OCI-LY1 (cell line): ENCODE measurements around the gene TIGIT.

ENCODE experiments used
- H2AFZ ChIP-seq: fragments of 200-600 bp; sonication (generic), shearing (Covaris generic); 2 replicates; pipeline ENCODE4 v1.6.0; 2014; ENCODE audit warnings: antibody characterized with exemption, mild to moderate bottlenecking, low read length
- H3F3A ChIP-seq: fragments of 200-600 bp; sonication (generic), shearing (Covaris generic); 2 replicates; pipeline ENCODE4 v1.6.0; 2014; ENCODE audit warnings: mild to moderate bottlenecking, antibody characterized with exemption, low read length, moderate library complexity; ENCODE audit not compliant: insufficient read depth
- H3K27ac ChIP-seq: fragments of 200-600 bp; sonication (generic); 2 replicates; pipeline ENCODE4 v1.5.1; 2014; ENCODE audit warnings: low read length, mixed run types, mild to moderate bottlenecking, low read depth; ENCODE audit not compliant: poor library complexity, severe bottlenecking
- H3K27me3 ChIP-seq: fragments of 200-600 bp; sonication (generic); 2 replicates; pipeline ENCODE4 v1.6.0; 2014; ENCODE audit warnings: antibody characterized with exemption, mild to moderate bottlenecking, low read length, moderate library complexity; ENCODE audit not compliant: insufficient read depth
- H3K36me3 ChIP-seq: fragments of 200-600 bp; sonication (generic); 2 replicates; pipeline ENCODE4 v1.6.1; 2014; ENCODE audit warnings: mild to moderate bottlenecking, antibody characterized with exemption, low read length, moderate library complexity, mixed read lengths; ENCODE audit not compliant: insufficient read depth
- H3K4me1 ChIP-seq: fragments of 200-600 bp; sonication (generic); 2 replicates; pipeline ENCODE4 v1.5.1; 2014; ENCODE audit warnings: mild to moderate bottlenecking, low read length, moderate library complexity; ENCODE audit not compliant: insufficient read depth, severe bottlenecking
- H3K4me2 ChIP-seq: fragments of 200-600 bp; sonication (generic), shearing (Covaris generic); 2 replicates; pipeline ENCODE4 v1.6.1; 2014; ENCODE audit warnings: low read length
- H3K4me3 ChIP-seq: fragments of 200-600 bp; sonication (generic); 2 replicates; pipeline ENCODE4 v1.5.1; 2014; ENCODE audit warnings: low read length, low read depth, mild to moderate bottlenecking, mixed read lengths; ENCODE audit not compliant: poor library complexity, severe bottlenecking
- H3K79me2 ChIP-seq: fragments of 200-600 bp; shearing (Covaris generic); 2 replicates; pipeline ENCODE4 v1.6.1; 2016; ENCODE audit warnings: mixed run types, low read length, mixed read lengths; ENCODE audit not compliant: insufficient read depth
- H3K9ac ChIP-seq: fragments of 200-600 bp; sonication (generic), shearing (Covaris generic); 2 replicates; pipeline ENCODE4 v1.6.1; 2014; ENCODE audit warnings: mild to moderate bottlenecking, low read length, mixed read lengths
- H3K9me2 ChIP-seq: fragments of 200-600 bp; sonication (generic), shearing (Covaris generic); 2 replicates; pipeline ENCODE4 v1.6.1; 2014; ENCODE audit warnings: low read depth, mild to moderate bottlenecking, low read length, mixed read lengths
- H3K9me3 ChIP-seq: fragments of 200-600 bp; shearing (Covaris generic); 2 replicates; pipeline ENCODE4 v1.6.1; 2014; ENCODE audit warnings: low read length, mixed read lengths
- H4K20me1 ChIP-seq: fragments of 200-600 bp; sonication (generic), shearing (Covaris generic); 2 replicates; pipeline ENCODE4 v1.6.0; 2016; ENCODE audit warnings: mild to moderate bottlenecking, low read length; ENCODE audit not compliant: insufficient read depth
- CTCF ChIP-seq: fragments of 200-600 bp; sonication (generic), shearing (Covaris generic); IDR thresholded peaks from 2 replicates; pipeline ENCODE4 v1.5.1; 2017; ENCODE audit warnings: mild to moderate bottlenecking, antibody characterized with exemption, low read length, moderate library complexity, mixed read lengths
- EZH2 ChIP-seq: fragments of 200-600 bp; sonication (generic), shearing (Covaris generic); IDR thresholded peaks from 2 replicates; pipeline ENCODE4 v1.8.0; 2017; ENCODE audit warnings: borderline replicate concordance, mixed run types, mild to moderate bottlenecking, antibody characterized with exemption, low read length, moderate library complexity, mixed read lengths

TIGIT gene

GRCh38 chr3:114327665-114328064, 33.8 kb downstream of the TIGIT start:
- no peak overlapping the region for H3K9ac ChIP-seq
- no peaks in the 10 kb centered on the region for H3K9me2 ChIP-seq
- no peak overlapping the region for H2AFZ ChIP-seq
- peaks cover 11% of the 10 kb centered on the region for H3K9me3 ChIP-seq
- peaks cover 6% of the 10 kb centered on the region; the same call in 1 of the 2 replicates for H3F3A ChIP-seq
- H3K79me2 ChIP-seq: no peaks in the 10 kb centered on the region
- no peak overlapping the region for H3K4me3 ChIP-seq
- no peak for TF ChIP-seq CTCF
- TF ChIP-seq EZH2: no peak
- H3K36me3 ChIP-seq: no peaks in the 10 kb centered on the region
- no peak overlapping the region for H3K27ac ChIP-seq
- no peak overlapping the region for H3K4me2 ChIP-seq
- no peaks in the 10 kb centered on the region for H4K20me1 ChIP-seq
- H3K27me3 ChIP-seq: no peaks in the 10 kb centered on the region
- H3K4me1 ChIP-seq: peaks cover 7% of the 10 kb centered on the region

GRCh38 chr3:114328345-114328744, 34.5 kb downstream of the TIGIT start:
- Histone ChIP-seq H3K79me2 (no peaks in the 10 kb centered on the region), H3K27me3 (no peaks in the 10 kb centered on the region), H3K9me3 (peaks cover 11% of the 10 kb centered on the region), H3F3A (peaks cover 6% of the 10 kb centered on the region; the same call in 1 of the 2 replicates), H3K4me2 (no peak overlapping the region), H2AFZ (no peak overlapping the region), H3K27ac (no peak overlapping the region), H3K9ac (no peak overlapping the region), H4K20me1 (no peaks in the 10 kb centered on the region), H3K36me3 (no peaks in the 10 kb centered on the region), H3K9me2 (no peaks in the 10 kb centered on the region), H3K4me3 (no peak overlapping the region), H3K4me1 (peaks cover 13% of the 10 kb centered on the region)
- TF ChIP-seq CTCF (no peak), EZH2 (no peak)

GRCh38 chr3:114329823-114330222, 36.0 kb downstream of the TIGIT start:
- Histone ChIP-seq H2AFZ (no peak overlapping the region), H3K9me3 (peaks cover 11% of the 10 kb centered on the region), H3K27ac (no peak overlapping the region), H4K20me1 (no peaks in the 10 kb centered on the region), H3K4me2 (no peak overlapping the region), H3K79me2 (no peaks in the 10 kb centered on the region), H3K4me3 (no peak overlapping the region), H3K9me2 (no peaks in the 10 kb centered on the region), H3K4me1 (peaks cover 23% of the 10 kb centered on the region), H3F3A (peaks cover 6% of the 10 kb centered on the region; the same call in 1 of the 2 replicates), H3K9ac (no peak overlapping the region), H3K36me3 (no peaks in the 10 kb centered on the region), H3K27me3 (no peaks in the 10 kb centered on the region)
- TF ChIP-seq EZH2: no peak
- TF ChIP-seq CTCF: no peak
